Measurements from ENCODE around the gene ADGRE2. TPM values are rescaled to one million over a fixed set of nuclear protein-coding genes. Genes with fewer than 3 reads are reported as not detected.
"Not testable (repeated sequence)": the region's sequence is repeated elsewhere in the genome, so short reads cannot be mapped to it uniquely, and the experiment has no call there.

Gene ADGRE2
- under 1 TPM; 0.18 to 0.64 (median 0.38) TPM for polyA plus RNA-seq (ENCODE audit: insufficient read length in 4 of 4)

GRCh38 chr19:14778110-14778845 lies at the start of gene ADGRE2:
Gene ADGRE2, minus strand, starts transcription at chr19:14778560. Its CDS starts 1,804 bp downstream, at chr19:14776756.
- not testable (repeated sequence) for DNase-seq (ENCODE audit: low read depth in 4 of 4, low spot score in 3 of 4)

DNA sequence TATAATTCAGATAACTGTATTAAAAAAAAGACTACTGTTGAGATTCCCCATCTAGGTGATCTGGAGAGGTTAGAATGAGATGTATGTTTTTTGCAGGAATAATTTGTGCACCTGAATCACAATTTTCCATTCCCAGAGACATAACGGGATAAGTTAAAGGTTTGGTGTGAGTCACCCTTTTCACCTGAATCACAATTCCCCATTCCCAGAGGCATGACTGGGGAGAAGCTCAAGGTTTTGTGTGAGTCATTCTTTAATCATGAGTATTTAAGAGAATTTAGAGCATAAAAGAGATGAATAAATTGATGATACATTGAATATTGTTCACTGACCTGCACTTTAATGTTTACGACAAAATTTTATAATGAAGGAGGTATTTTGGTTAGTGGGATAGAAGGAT lies 47.6 kb upstream of the ADGRE2 start:
- DNase-seq (ENCODE audit: low read depth in 4 of 4, low spot score in 3 of 4): no peak

- no peak for DNase-seq (ENCODE audit: low read depth in 4 of 4, low spot score in 3 of 4)
These were observed 43.6 kb upstream of the ADGRE2 start for GRCh38 chr19:14821937-14822336.

- DNase-seq (ENCODE audit: low read depth in 4 of 4, low spot score in 3 of 4): no peak
These were observed 40.2 kb upstream of the ADGRE2 start for GRCh38 chr19:14818588-14818987.

GRCh38 chr19:14817052-14817451 lies 38.7 kb upstream of the ADGRE2 start:
- no peak for DNase-seq (ENCODE audit: low read depth in 4 of 4, low spot score in 3 of 4)

DNA sequence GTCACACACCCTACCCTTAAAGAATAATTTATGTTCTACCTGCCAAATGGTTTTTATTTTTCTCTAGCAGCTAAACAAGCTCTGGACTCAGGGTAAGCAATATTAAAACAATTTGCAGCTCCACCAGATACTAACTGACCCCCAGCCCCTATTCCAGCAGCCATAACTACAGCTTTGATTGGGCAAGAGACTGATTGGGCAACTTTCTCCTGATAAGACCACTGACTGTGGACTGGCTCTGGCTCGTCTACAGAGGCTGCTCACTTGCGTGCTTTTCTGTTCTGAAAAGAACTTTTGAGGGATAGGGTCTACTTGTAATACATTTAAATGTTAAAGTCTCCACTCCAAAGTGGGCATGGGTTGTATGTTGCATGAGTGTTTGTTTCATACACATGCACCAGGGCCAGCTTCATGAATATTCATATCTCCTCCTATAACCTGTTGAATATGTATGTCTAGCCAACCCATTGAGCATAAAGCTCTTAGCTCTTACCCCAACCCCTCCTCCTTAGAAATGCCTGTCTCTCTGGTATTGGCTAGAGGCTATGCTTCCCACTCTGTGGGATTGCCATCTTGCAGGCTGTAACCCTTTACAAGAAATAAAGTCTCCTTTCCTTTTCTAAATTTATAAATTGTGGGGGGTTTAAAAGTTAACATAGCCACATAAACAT lies 36.8 kb upstream of the ADGRE2 start:
- no peak for DNase-seq (ENCODE audit: low read depth in 4 of 4, low spot score in 3 of 4)

DNA sequence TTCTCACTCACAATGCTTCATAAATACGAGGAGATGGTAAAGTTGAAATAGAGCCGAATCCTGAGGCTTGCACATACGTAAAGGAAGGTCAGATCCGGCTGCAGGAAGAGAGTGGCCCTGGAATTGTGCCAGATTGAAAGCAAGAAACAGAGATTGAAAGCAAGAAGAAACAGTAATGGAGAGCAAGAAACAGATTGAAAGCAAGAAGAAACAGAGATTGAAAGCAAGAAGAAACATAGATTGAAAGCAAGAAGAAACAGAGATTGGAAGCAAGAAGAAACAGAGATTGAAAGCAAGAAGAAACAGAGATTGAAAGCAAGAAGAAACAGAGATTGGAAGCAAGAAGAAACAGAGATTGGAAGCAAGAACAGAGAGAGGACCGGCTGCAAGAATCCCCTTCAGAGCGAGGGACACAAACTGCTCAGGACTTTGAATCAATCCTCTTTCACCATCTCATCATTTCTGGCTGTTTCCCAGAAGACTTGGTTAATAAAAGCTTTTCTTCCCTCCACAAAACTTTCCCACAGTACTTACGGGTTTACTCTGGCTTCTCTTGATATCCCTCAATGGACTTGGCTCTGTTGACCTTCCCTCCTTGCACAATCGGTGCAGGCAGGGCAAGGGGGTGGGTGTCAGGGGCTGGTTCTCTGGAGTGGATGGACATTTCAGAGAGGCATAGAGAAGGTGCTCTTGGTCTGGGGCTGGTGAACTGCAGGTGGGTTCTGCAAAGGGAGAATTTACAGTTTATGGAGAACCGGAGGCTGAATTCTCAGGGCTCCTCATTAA lies 31.1 kb upstream of the ADGRE2 start:
- no peak for DNase-seq (ENCODE audit: low read depth in 4 of 4, low spot score in 3 of 4)

GRCh38 chr19:14804765-14805164 lies 26.4 kb upstream of the ADGRE2 start:
- DNase-seq (ENCODE audit: low read depth in 4 of 4, low spot score in 3 of 4): no peak

- no peak for DNase-seq (ENCODE audit: low read depth in 4 of 4, low spot score in 3 of 4)
These were observed 20.4 kb upstream of the ADGRE2 start for GRCh38 chr19:14798760-14799159.

DNA sequence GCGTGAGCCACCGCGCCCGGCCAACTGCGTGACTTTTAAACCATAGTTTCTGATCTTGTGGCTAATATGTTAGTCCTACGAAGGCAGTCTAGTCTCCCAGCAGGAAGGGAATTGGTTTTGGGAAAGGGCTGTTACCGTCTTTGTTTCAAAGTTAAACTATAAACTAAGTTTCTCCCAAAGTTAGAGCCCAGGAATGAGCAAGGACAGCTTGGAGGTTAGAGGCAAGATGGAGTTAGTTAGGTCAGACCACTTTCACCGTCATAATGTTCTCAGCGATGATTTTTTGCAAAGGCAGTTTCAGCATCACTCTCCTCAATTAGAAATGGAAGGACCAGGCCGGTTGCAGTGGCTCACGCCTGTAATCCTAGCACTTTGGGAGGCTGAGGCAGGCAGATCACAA lies 17.7 kb upstream of the ADGRE2 start:
- DNase-seq (ENCODE audit: low read depth in 4 of 4, low spot score in 3 of 4): no peak

DNA sequence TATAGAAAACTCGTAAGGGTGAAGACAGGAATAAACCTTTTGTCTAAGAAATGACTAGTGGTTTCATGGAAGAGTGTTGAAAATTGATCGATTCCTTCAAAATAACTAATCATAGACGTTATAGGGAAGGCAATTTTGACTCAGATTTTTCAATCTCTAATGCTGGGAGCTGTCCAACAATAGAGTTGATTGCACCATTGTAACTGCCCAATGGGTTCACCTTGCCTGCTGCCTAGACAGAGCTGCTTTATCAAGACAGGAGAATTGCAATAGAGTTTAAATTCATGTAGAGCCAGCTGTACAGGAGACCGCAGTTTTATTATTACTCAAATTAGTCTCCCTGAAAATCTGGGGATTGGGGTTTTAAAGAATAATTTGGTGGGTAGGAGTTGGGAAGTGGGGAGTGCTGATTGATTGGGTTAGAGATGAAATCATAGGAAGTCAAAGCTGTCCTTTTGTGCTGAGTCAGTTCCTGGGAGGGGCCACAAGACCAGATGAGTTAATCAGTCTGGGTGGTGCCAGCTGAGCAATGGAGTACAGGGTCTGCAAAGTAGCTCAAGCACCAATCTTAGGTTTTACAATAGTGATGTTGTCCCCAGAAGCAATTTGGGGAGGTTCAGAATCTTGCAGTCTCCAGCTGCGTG lies 16.8 kb upstream of the ADGRE2 start:
- DNase-seq (ENCODE audit: low read depth in 4 of 4, low spot score in 3 of 4): no peak

- DNase-seq (ENCODE audit: low read depth in 4 of 4, low spot score in 3 of 4): not testable (repeated sequence)
These were observed 13.9 kb upstream of the ADGRE2 start for GRCh38 chr19:14792250-14792649.

- DNase-seq (ENCODE audit: low read depth in 4 of 4, low spot score in 3 of 4): peak in 1 of 4 donors; percentile 12
These were observed 8.1 kb upstream of the ADGRE2 start for GRCh38 chr19:14786421-14786851.

- not testable (repeated sequence) for DNase-seq (ENCODE audit: low read depth in 4 of 4, low spot score in 3 of 4)
These were observed 6.9 kb upstream of the ADGRE2 start for GRCh38 chr19:14785102-14785793.

DNA sequence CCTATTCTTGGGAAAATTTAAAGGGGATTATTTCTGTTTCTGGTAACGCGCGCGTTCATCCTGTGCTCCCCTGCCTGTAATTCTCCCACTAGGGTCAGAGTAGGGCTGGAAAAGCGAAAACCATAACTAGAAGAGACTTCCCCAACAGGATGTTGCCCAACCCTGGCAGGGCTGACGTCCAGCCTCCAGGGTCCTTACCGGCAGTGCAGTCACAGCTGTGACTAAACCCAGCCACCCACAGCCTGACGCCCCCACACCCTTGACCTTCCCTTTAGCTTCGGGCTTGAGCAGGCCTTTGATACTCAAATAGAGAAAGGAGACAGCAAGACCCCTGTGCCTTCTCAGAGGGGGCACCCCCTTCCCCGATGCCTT lies 6.4 kb upstream of the ADGRE2 start:
- not testable (repeated sequence) for DNase-seq (ENCODE audit: low read depth in 4 of 4, low spot score in 3 of 4)

- not testable (repeated sequence) for DNase-seq (ENCODE audit: low read depth in 4 of 4, low spot score in 3 of 4)
These were observed 5.1 kb upstream of the ADGRE2 start for GRCh38 chr19:14783410-14783998.

GRCh38 chr19:14782626-14783409 lies 4.5 kb upstream of the ADGRE2 start:
- DNase-seq (ENCODE audit: low read depth in 4 of 4, low spot score in 3 of 4): no peak

- DNase-seq (ENCODE audit: low read depth in 4 of 4, low spot score in 3 of 4): not testable (repeated sequence)
These were observed 3.6 kb upstream of the ADGRE2 start for GRCh38 chr19:14781713-14782536.
